Coronary artery (tissue), 2 donors: ENCODE data around the gene ATP6V1C2.
A peak's percentile ranks its signal among the peaks of the same experiment; 100 is the strongest.

Experiments
- DNase-seq: peaks from one replicate; pipeline ENCODE4 v3.0.0-alpha.2; 2017; ENCODE audit warnings: low spot score
- H3K27ac ChIP-seq, 2 donors: fragments of 200-600 bp; sonication (generic); one replicate each; pipeline ENCODE4 v1.5.1; 2016 to 2019
- H3K4me3 ChIP-seq: fragments of 200-600 bp; sonication (generic); 2 replicates; pipeline ENCODE4 v1.5.1; 2016; ENCODE audit warnings: mild to moderate bottlenecking, moderate library complexity
- CTCF ChIP-seq: fragments of 200-600 bp; sonication (generic); IDR thresholded peaks from one replicate; pipeline ENCODE4 v1.5.1; 2019; ENCODE audit warnings: antibody characterized with exemption

ATP6V1C2 gene

GRCh38 chr2:10820978-10821695 lies 99.7 kb downstream of the ATP6V1C2 start:
- Histone ChIP-seq H3K4me3 (no peak overlapping the region), H3K27ac (peak overlapping the region in 1 of 2 donors; percentile 31)
- no peak for DNase-seq
- TF ChIP-seq CTCF: no peak

- no peak for TF ChIP-seq CTCF
- no peak for DNase-seq
- Histone ChIP-seq H3K27ac (no peak overlapping the region), H3K4me3 (no peak overlapping the region)
These were observed 102.8 kb downstream of the ATP6V1C2 start for GRCh38 chr2:10824191-10824590.

- no peak for DNase-seq
- H3K4me3 ChIP-seq: no peak overlapping the region
- no peak for TF ChIP-seq CTCF
- no peak overlapping the region for H3K27ac ChIP-seq
These were observed 104.6 kb downstream of the ATP6V1C2 start for GRCh38 chr2:10826026-10826425.

- H3K27ac ChIP-seq: no peak overlapping the region
- H3K4me3 ChIP-seq: no peak overlapping the region
- TF ChIP-seq CTCF: no peak
- no peak for DNase-seq
These were observed 105.2 kb downstream of the ATP6V1C2 start for GRCh38 chr2:10826625-10827024.

- TF ChIP-seq CTCF: no peak
- Histone ChIP-seq H3K27ac (no peak overlapping the region), H3K4me3 (no peak overlapping the region)
- DNase-seq: no peak
These were observed 106.9 kb downstream of the ATP6V1C2 start for GRCh38 chr2:10828346-10828745.

GRCh38 chr2:10829299-10829698 lies 107.9 kb downstream of the ATP6V1C2 start:
- Histone ChIP-seq H3K4me3 (no peak overlapping the region), H3K27ac (no peak overlapping the region)
- TF ChIP-seq CTCF: no peak
- DNase-seq: no peak

GRCh38 chr2:10830203-10830602 lies 108.8 kb downstream of the ATP6V1C2 start:
- Histone ChIP-seq H3K4me3 (no peak overlapping the region), H3K27ac (no peak overlapping the region)
- no peak for DNase-seq
- no peak for TF ChIP-seq CTCF
